ENCODE results near the gene VASH1. TPM values are rescaled to one million over a fixed set of nuclear protein-coding genes. Genes with fewer than 3 reads are reported as not detected.

The VASH1 gene
- total and polyA plus RNA-seq, 2 of the 13 experiments (the other 11 are each of a cell fraction or from before 2014, with no cell fraction given): 0.11 to 0.24 TPM

DNA sequence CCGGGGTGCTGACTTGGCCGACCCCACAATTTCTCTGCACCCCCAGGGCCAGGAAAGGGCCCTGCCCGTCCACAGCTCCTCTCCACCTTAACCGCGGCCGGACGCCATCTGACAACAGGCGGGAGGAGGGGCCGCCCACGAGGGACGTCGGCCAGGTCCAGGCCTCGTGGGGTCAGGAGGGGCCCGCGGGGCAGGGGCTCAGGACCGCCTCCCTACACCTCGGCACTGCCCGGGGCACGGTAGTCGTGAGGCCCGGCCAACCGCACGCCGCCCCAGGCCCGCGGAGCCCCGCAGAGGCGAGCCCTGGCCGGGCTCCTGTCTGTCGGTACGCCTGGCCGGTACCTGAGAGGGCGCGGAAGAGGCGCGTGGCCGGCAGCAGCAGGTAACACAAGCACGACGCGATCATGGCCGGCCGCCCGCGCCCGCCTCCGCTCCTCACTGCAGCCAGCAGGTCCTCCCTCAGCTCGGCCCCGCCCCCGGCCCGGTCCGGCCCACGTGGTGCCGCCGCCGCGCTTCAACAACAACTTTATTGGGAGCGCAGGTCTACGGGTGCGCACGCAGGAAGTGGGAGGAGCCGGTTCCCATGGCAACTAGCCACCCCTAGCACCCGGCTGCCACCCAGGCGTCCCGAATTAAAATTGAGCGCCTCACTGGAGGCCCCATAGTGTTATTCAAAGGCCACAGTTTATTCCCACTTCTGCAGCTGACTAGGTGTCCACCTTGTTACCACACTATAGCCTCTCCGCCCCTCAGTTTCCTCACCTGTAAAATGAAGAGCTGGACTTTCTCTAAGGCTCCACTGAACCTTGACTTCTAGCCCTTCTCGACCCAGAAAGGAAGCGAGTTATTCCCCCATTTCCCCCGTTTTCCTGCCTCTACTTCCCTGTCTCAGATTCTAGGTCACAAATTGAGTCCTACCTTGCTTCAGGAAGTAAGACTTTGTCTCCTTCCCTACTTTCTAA, 51.4 kb downstream of the VASH1 start, which contains the start of gene ANGEL1 (continued):
- TF ChIP-seq ZNF710 (CRISPR knock-in tag; IDR thresholded peaks at IDR 0.05; ENCODE audit: borderline replicate concordance) (peak; percentile 61; the same call in 1 of the 2 replicates), JUNB (CRISPR knock-in tag; IDR thresholded peaks at IDR 0.05; ENCODE audit: borderline replicate concordance) (no peak), ZNF549 (CRISPR knock-in tag; IDR thresholded peaks at IDR 0.05) (no peak), ZBTB1 (CRISPR knock-in tag; IDR thresholded peaks at IDR 0.05; ENCODE audit: borderline replicate concordance) (no peak), NFYB (CRISPR knock-in tag; IDR thresholded peaks at IDR 0.05) (peak; percentile 11; the same call in 1 of the 2 replicates), ZNF629 (CRISPR knock-in tag; conservative IDR thresholded peaks at IDR 0.05) (no peak), ZNF747 (CRISPR knock-in tag; IDR thresholded peaks at IDR 0.05; ENCODE audit: borderline replicate concordance) (peak; percentile 71; the same call in 1 of the 2 replicates), GATAD2A (CRISPR knock-in tag; IDR thresholded peaks at IDR 0.05) (0 out of 2 replicates have a peak, but pooled peaks have one; percentile 9)
- TF ChIP-seq, protein P1, sequence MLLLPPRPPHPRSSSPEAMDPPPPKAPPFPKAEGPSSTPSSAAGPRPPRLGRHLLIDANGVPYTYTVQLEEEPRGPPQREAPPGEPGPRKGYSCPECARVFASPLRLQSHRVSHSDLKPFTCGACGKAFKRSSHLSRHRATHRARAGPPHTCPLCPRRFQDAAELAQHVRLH (CRISPR knock-in tag; IDR thresholded peaks at IDR 0.05; ENCODE audit: borderline replicate concordance, low read depth): peak; percentile 90; the same call in 1 of the 2 replicates
- TF ChIP-seq, protein P2, sequence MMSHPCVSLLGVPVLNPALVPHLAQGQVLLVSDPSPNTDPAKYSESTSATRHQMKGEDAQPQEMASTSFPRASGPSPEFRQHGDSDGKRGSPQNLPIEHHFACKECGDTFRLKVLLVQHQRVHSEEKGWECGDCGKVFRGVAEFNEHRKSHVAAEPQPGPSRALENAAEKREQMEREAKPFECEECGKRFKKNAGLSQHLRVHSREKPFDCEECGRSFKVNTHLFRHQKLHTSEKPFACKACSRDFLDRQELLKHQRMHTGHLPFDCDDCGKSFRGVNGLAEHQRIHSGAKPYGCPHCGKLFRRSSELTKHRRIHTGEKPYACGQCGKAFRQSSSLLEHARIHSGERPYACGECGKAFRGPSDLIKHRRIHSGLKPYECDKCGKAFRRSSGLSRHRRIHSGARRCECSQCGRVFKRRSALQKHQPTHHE (CRISPR knock-in tag; IDR thresholded peaks at IDR 0.05; ENCODE audit: borderline replicate concordance): no peak
- TF ChIP-seq, protein P3, sequence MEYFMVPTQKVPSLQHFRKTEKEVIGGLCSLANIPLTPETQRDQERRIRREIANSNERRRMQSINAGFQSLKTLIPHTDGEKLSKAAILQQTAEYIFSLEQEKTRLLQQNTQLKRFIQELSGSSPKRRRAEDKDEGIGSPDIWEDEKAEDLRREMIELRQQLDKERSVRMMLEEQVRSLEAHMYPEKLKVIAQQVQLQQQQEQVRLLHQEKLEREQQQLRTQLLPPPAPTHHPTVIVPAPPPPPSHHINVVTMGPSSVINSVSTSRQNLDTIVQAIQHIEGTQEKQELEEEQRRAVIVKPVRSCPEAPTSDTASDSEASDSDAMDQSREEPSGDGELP (IDR thresholded peaks at IDR 0.05; ENCODE audit: borderline replicate concordance, low read depth): no peak
- TF ChIP-seq, protein P4, sequence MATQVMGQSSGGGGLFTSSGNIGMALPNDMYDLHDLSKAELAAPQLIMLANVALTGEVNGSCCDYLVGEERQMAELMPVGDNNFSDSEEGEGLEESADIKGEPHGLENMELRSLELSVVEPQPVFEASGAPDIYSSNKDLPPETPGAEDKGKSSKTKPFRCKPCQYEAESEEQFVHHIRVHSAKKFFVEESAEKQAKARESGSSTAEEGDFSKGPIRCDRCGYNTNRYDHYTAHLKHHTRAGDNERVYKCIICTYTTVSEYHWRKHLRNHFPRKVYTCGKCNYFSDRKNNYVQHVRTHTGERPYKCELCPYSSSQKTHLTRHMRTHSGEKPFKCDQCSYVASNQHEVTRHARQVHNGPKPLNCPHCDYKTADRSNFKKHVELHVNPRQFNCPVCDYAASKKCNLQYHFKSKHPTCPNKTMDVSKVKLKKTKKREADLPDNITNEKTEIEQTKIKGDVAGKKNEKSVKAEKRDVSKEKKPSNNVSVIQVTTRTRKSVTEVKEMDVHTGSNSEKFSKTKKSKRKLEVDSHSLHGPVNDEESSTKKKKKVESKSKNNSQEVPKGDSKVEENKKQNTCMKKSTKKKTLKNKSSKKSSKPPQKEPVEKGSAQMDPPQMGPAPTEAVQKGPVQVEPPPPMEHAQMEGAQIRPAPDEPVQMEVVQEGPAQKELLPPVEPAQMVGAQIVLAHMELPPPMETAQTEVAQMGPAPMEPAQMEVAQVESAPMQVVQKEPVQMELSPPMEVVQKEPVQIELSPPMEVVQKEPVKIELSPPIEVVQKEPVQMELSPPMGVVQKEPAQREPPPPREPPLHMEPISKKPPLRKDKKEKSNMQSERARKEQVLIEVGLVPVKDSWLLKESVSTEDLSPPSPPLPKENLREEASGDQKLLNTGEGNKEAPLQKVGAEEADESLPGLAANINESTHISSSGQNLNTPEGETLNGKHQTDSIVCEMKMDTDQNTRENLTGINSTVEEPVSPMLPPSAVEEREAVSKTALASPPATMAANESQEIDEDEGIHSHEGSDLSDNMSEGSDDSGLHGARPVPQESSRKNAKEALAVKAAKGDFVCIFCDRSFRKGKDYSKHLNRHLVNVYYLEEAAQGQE (IDR thresholded peaks at IDR 0.05; ENCODE audit: borderline replicate concordance in 1 of 2, low read depth in 1 of 2, low read length in 2 of 2): no peak
